Effector memory CD4-positive, alpha-beta T cell (primary cell): ENCODE results near the gene LGI1.

Source experiments
- DNase-seq, 3 donors: peaks; one replicate each; pipeline ENCODE4 v3.0.0-alpha.2; 2020
- H3K27ac ChIP-seq: 2 replicates; pipeline ENCODE4 v1.7.0; 2013; ENCODE audit warnings: mild to moderate bottlenecking, low read length, moderate library complexity; ENCODE audit not compliant: insufficient read depth, poor library complexity, severe bottlenecking
- H3K27me3 ChIP-seq: replicated peaks from 2 replicates; pipeline ENCODE4 v1.7.0; 2013; ENCODE audit warnings: mild to moderate bottlenecking, low read length; ENCODE audit not compliant: insufficient read depth, control insufficient read depth, poor library complexity, severe bottlenecking
- H3K36me3 ChIP-seq: 2 replicates; pipeline ENCODE4 v1.7.0; 2013; ENCODE audit warnings: mild to moderate bottlenecking, low read length, moderate library complexity; ENCODE audit not compliant: control insufficient read depth, insufficient read depth
- H3K4me1 ChIP-seq: 2 replicates; pipeline ENCODE4 v1.7.0; 2013; ENCODE audit warnings: low read length, mild to moderate bottlenecking; ENCODE audit not compliant: control insufficient read depth, insufficient read depth, poor library complexity, severe bottlenecking
- H3K4me3 ChIP-seq: 2 replicates; pipeline ENCODE4 v1.7.0; 2013; ENCODE audit warnings: low read length, low read depth, mild to moderate bottlenecking; ENCODE audit not compliant: insufficient read depth, poor library complexity, severe bottlenecking
- H3K9me3 ChIP-seq: 2 replicates; pipeline ENCODE4 v1.7.0; 2013; ENCODE audit warnings: mild to moderate bottlenecking, low read length, moderate library complexity; ENCODE audit not compliant: control insufficient read depth
- total RNA-seq, 3 donors: gene quantifications; one replicate each; lab custom pipeline; 2026; lab: John Stamatoyannopoulos, UW

The LGI1 gene
- total RNA-seq = 0 reads per million in 3 donors

- no peak for DNase-seq
- Histone ChIP-seq H3K9me3 (no peaks in the 10 kb centered on the region), H3K4me1 (no peaks in the 10 kb centered on the region), H3K27ac (no peak within 1 kb of the TSS), H3K27me3 (peaks cover 3% of the 10 kb centered on the region), H3K36me3 (no peaks in the 10 kb centered on the region), H3K4me3 (no peak within 1 kb of the TSS)
These were observed at the start of gene LGI1 for GRCh38 chr10:93757801-93758507. LGI1 (plus strand) TSS chr10:93757936; CDS start chr10:93758145, 209 bp downstream.

- H3K27ac ChIP-seq = no peak overlapping the region
- H3K4me1 ChIP-seq = no peaks in the 10 kb centered on the region
- DNase-seq = no peak
- no peaks in the 10 kb centered on the region for H3K27me3 ChIP-seq
- no peaks in the 10 kb centered on the region for H3K36me3 ChIP-seq
- no peaks in the 10 kb centered on the region for H3K9me3 ChIP-seq
- H3K4me3 ChIP-seq = no peak overlapping the region
These were observed 47.3 kb upstream of the LGI1 start for GRCh38 chr10:93710333-93710909.

DNA sequence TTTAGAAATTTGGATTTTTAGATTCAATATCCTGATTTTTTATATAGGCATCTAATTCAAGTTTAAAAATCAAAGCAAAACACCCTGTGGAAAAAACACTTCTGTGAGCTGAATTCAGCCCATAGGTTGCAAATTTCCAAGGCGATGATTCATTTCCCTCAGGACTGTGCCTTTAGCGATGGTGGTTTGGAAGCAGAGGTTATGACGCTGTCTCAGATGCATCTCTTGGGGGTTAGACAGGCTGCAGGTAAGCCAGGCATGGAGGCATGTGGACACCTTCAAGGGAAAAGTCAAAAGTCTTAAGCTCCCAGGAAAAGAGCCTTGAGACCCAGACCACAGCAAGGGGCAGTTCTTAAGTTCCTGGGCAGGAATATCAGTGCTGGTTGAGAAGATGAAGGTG, 45.8 kb upstream of the LGI1 start:
- no peak for DNase-seq
- no peak overlapping the region for H3K27ac ChIP-seq
- no peaks in the 10 kb centered on the region for H3K27me3 ChIP-seq
- H3K4me3 ChIP-seq = no peak overlapping the region
- no peaks in the 10 kb centered on the region for H3K36me3 ChIP-seq
- H3K9me3 ChIP-seq = no peaks in the 10 kb centered on the region
- no peaks in the 10 kb centered on the region for H3K4me1 ChIP-seq

DNA sequence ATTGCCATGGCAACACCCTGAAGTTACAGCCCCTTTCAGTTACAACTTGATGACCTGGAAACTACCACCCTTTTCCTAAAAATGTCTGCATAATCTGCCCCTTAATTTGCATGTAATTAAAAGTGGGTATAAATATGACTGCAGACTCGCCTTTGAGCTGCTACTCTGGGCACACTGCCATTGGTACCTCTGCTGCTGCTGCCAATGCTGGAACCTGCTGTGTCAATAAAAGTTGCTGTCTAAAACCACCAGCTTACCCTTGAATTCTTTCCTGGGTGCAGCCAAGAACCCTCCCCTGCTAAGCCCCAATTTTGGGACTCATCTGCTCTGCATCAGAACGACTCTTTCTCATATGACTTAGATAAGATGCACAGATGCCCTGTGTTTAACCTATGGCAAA, 45.1 kb upstream of the LGI1 start:
- no peaks in the 10 kb centered on the region for H3K27me3 ChIP-seq
- no peak overlapping the region for H3K27ac ChIP-seq
- no peaks in the 10 kb centered on the region for H3K4me1 ChIP-seq
- no peaks in the 10 kb centered on the region for H3K36me3 ChIP-seq
- no peak overlapping the region for H3K4me3 ChIP-seq
- no peaks in the 10 kb centered on the region for H3K9me3 ChIP-seq
- no peak for DNase-seq

DNA sequence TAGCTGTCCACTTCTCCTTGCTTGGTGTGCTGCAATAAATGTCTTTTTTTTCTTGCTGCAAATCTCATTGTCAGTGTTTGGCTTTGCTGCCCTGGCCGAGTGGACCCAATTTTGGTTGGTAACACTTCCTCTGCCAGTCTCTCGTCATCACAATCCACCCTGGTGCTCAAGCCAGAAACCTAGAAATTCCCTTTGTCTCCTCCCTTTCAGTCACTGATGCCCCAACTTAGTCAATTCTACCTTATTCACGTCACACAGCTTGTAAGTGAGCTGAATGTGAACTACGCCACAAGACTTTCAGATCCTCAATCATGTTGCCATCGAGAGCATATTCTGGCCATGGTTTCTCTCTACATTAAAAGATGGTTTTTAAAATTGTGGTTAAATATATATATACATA, 42.4 kb upstream of the LGI1 start:
- H3K27ac ChIP-seq = no peak overlapping the region
- H3K36me3 ChIP-seq = no peaks in the 10 kb centered on the region
- H3K4me1 ChIP-seq = no peaks in the 10 kb centered on the region
- DNase-seq = no peak
- H3K27me3 ChIP-seq = no peaks in the 10 kb centered on the region
- H3K9me3 ChIP-seq = no peaks in the 10 kb centered on the region
- H3K4me3 ChIP-seq = no peak overlapping the region

- Histone ChIP-seq H3K36me3 (no peaks in the 10 kb centered on the region), H3K4me1 (no peaks in the 10 kb centered on the region), H3K4me3 (no peak overlapping the region), H3K27me3 (no peaks in the 10 kb centered on the region), H3K27ac (no peak overlapping the region), H3K9me3 (no peaks in the 10 kb centered on the region)
- DNase-seq = no peak
These were observed 41.0 kb upstream of the LGI1 start for GRCh38 chr10:93716766-93717165.

DNA sequence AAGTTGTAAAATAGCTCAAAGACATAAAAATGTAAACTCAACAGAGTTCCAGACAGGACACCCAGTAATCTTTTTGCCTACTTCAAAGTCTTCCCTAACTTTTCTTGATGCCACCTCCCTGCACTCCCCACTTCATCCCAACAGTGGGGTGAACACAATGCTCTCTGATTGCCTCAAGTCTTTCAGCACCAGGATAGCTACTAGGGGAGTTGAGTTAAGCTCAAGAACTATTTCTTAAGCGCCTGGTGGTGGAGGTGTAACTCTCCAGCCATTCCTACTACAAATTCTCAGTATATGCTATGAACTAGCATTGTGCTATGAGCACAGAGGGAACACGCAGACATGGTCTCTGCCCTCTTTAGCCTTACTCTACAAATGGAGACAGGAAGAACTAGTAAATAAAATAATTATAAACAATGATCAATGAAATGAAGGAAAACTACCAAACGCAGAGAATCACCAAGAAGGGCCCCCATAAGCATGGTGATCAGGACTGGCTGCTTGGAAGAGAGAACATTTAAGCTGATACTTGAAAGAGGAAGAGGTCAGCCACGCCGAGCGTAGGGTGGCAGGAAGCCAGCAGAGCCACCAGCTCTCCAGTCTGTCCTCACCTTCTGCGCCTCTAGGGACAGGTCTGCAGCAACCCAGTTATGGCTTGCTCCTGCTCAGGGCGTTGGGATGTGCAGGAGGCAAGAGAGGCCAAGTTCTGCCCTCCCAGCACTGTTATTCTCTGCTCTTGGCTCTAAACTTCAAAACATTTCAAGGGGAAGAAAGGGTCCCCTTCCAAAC, 38.6 kb upstream of the LGI1 start:
- no peak for DNase-seq
- Histone ChIP-seq H3K4me3 (no peak overlapping the region), H3K4me1 (no peaks in the 10 kb centered on the region), H3K27me3 (no peaks in the 10 kb centered on the region), H3K9me3 (no peaks in the 10 kb centered on the region), H3K36me3 (no peaks in the 10 kb centered on the region), H3K27ac (no peak overlapping the region)

- no peak for DNase-seq
- Histone ChIP-seq H3K9me3 (no peaks in the 10 kb centered on the region), H3K4me1 (no peaks in the 10 kb centered on the region), H3K4me3 (no peak overlapping the region), H3K27me3 (no peaks in the 10 kb centered on the region), H3K36me3 (no peaks in the 10 kb centered on the region), H3K27ac (no peak overlapping the region)
These were observed 37.8 kb upstream of the LGI1 start for GRCh38 chr10:93719901-93720300.

- H3K36me3 ChIP-seq = no peaks in the 10 kb centered on the region
- H3K27me3 ChIP-seq = no peaks in the 10 kb centered on the region
- H3K4me1 ChIP-seq = no peaks in the 10 kb centered on the region
- no peak for DNase-seq
- H3K27ac ChIP-seq = no peak overlapping the region
- H3K9me3 ChIP-seq = no peaks in the 10 kb centered on the region
- H3K4me3 ChIP-seq = no peak overlapping the region
These were observed 35.2 kb upstream of the LGI1 start for GRCh38 chr10:93722550-93722949.

DNA sequence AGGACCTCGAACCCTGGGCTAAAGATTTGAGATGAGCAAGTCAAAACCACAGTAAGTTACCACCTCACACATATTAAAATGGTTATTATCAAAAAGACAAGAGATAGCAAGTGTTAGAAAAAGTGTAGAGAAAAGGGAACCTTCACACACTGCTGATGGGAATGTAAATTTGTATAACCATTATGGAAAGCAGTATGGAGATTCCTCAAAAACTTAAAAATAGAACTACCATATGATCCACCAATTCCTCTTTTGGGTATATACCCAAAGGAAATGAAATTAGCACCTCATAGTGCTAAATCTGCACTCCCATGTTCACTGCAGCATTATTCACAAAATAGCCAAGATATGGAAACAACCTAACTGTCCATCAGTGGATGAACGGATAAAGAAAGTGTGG, 34.6 kb upstream of the LGI1 start:
- Histone ChIP-seq H3K27ac (no peak overlapping the region), H3K27me3 (no peaks in the 10 kb centered on the region), H3K9me3 (no peaks in the 10 kb centered on the region), H3K4me1 (no peaks in the 10 kb centered on the region), H3K4me3 (no peak overlapping the region), H3K36me3 (no peaks in the 10 kb centered on the region)
- no peak for DNase-seq
